HG02973 (cell line): ENCODE measurements around the gene LAMA3.

Experiments used
- ATAC-seq: cut with Tn5 transposase; IDR thresholded peaks from one replicate; pipeline ENCODE4 v1.9.1; 2021; ENCODE audit warnings: moderate library complexity; ENCODE audit not compliant: unreplicated experiment

Gene LAMA3

DNA sequence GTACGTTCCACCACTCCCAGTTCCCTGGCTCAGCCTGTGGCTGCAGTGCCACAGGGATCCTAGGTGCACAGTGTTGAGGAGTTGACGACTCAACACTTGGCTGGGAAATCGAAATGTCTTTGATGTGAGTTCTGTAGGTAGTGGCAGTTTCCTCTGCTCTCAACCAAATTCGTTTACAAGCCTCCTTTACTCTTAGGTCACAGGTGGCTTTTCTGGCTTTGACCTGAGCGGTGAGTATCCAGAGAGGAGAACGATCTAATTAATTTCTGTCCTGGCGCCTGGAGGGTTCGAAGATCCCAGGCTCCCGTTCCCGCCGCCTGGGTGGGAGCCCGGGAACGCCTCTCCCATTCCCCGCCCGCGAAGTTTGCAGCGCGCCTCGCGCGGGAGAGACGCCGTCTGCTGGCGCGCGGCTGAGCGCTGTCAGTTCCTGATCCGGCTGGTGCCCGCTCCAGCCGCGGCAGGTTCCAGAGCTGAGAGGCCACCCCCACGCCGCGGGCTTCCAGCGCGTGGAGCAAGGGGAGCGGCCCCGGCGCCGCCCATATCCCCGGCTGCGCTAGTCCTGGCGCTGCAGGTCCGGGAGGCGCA lies at the start of gene LAMA3:
Gene LAMA3 (plus strand): TSS at position 423 of the 585 bp plus-strand sequence. CDS start 231 bp downstream, outside the sequence.
- no peak for ATAC-seq

DNA sequence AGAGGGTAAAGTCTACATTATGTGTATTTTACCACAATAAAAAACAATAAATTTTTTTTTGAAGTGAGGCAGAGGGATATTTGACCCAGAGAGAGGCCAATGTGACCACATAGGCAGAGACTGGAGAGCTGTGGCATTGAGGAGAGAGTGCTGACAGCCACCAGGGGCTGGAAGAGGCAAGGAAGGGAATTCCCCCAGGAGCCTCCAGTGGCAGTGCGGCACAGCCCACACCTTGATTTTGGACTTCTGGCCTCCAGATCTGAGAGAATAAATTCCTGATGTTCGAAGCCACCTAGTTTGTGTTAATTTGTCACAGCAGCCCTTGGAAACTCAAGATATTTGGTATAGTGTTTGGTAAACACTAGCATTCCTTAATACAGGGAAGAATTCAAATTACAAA lies 49.2 kb upstream of the LAMA3 start:
- ATAC-seq: no peak

DNA sequence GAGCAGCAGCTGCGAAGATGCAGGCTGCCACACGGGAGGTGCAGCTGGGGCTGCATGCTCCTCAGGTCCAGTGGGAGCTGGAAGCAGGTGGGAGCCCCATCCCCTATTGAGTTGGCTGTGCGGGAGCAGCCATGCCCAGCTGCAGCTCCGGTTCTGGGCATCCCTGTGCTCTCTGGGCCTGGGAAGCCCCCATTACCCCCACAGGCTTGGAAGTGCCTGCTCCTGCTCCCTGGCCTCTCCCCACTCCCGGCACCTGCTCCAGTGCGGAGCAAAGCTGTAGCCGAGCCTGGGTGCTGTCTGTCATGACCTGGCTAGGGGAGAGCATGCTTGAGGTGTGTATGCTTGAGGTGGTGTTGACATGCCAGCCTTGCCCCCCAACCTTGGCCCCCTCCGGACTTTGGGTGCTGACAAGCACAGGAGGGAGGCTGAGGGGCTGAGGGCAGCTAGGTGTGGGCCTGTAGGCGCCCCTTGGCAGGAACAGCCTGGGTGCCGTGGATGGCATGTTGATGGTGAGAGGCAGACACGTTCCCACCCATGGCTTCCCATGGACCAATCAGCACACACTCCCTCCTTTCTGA lies 48.0 kb upstream of the LAMA3 start:
- no peak for ATAC-seq

GRCh38 chr18:23641937-23642666 lies 47.2 kb upstream of the LAMA3 start:
- no peak for ATAC-seq

DNA sequence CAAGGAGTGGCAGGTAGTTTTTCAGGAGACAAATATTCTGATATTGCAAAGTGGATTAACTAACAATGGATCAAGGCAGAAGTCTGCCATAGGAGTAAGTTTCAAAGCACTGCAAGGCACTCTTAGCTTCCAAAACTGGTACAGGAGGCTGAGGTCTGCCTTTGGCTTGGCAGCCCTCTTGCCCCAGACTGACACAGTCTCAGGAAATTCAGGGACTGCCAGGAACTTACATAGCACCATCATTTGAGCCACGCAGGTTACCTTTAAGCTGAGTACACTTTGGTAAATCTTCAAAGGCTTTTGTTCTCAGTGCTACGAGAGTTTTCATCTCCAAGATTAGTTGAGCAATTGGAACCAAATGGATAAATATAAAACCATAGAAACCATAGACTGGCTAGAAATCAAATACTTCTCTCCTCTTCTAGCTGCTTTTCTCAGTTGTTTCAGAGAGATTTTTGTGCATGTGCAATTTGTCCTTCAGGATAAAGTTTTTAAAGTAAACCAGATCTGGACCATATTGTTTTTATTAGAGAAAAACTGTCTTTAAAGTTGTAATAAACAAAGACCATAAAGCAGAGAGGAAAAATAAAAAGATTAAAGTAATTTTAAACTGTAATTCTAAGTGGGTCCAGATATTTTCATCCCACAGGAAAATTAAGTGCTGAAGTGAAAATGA lies 45.3 kb upstream of the LAMA3 start:
- no peak for ATAC-seq

DNA sequence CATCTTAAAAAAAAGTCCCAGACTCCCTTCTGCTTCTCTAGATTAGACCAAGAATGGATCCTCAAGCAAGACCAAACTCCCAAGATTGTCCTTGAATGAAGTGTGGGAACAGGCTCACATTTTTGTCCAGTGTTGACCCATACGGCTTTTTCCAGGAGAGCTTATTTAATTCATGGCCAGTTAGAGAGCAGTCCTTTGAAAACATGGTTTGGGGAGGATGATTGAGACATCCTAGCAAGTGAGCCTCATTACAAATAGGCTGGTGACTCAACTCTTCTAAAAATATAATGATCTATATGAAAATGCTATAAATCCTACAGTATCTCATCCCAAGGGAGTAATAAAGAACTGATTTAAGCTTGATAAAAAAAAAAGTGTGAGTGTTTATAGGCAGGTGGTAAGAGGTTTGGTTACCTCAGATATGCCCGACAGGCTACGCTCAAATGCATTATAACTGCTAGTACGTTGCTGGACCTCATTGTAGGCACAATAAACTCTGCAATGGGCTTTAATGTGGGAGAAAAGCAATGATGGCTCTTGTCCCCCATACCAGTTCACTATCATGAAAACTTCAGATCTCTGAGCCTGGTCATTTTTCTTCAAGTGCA lies 43.6 kb upstream of the LAMA3 start:
- no peak for ATAC-seq

- no peak for ATAC-seq
These were observed 43.0 kb upstream of the LAMA3 start for GRCh38 chr18:23646282-23646681.

- no peak for ATAC-seq
These were observed 40.8 kb upstream of the LAMA3 start for GRCh38 chr18:23648456-23648855.

DNA sequence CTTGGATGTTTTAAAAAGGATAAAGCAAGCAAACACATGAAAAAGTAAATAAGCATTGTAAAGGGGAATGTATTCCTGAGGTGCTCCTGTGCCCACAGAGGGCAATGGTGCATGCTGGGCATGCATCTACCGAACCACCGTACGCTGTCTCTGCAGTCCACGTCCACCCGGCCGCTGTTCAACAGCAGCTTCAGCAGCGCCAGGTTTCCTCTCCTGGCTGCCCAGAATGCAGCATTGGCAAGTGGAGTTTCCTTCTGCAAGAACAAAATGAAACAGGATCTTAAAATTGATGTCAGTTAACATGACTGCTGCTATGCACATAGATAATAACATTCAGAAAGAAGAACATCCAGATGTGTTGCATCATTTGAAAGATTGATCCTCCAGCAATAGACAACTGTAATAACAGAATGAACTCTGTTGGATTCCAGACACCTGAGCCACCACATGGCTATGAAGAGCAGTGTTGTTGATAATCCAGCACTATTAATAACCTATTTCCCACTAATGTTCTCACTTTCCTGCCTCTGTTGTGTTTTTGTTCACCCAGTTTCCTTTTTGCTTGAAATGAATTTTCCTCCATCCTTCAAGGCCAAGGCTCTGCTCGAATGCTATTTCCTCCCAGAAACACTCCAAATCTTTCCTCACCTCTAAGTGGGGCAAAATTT lies 40.2 kb upstream of the LAMA3 start:
- ATAC-seq: no peak

DNA sequence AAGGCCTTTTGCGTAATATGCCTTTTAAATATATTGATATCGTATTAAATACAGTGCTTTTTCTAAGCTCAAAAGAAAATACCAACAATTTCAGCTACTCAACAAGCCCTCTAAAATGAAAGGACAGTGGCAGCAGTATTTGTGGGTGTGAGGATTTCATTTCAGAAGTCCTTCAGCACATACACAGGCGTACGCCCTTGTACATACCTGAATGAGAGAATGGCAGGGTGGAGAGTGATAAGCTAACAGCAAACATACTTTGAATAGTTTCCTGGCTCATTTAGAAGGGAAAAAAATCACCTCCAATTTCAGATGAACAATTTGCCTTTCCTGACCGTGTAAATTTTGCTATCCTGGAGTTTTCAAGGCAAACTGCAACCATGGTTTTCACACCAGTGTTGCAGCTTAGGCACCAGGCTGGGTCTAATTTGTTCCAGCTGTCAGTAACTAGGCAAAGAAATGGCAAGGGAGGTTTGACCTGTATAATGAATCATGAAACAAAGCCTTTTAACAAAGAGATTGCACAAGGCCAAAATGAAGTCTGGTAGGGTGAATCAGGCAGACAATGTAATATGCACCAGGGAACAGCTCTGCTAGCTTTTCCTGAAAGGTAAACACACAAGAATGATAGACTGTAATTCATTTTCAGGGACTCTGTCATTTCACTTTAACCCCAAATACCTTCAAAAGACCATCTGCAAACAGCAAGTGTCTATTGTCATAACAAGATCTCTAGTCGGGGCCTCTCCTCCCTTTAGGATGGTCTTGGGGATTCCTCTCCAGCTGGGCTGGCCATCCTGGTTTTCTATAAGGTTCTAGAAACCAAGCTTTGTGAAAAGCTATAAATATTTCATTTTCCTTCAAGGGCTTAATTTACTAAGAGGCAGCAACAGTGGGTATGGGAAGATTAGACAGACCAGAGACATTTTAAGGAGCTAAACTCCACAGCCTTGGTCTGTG lies 38.0 kb upstream of the LAMA3 start:
- no peak for ATAC-seq

DNA sequence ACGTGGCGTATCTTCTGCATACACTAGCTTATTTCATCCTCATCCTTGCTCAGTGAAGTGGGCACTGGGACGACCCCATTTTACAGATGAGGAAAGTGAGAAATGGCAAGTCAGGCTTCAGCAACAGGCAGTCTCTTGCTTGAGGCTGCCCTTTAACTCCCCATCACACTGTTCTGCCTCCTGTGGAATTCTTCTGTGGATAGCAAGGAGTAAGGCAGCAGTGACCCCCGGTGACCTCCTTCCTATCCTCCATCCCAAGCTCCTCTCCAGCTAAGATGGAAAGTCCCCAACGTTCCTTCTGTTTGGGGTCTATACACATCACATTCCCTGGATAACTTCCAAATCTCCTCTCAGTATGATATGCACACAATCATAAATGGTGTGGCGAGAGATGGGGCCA lies 37.0 kb upstream of the LAMA3 start:
- ATAC-seq: no peak

DNA sequence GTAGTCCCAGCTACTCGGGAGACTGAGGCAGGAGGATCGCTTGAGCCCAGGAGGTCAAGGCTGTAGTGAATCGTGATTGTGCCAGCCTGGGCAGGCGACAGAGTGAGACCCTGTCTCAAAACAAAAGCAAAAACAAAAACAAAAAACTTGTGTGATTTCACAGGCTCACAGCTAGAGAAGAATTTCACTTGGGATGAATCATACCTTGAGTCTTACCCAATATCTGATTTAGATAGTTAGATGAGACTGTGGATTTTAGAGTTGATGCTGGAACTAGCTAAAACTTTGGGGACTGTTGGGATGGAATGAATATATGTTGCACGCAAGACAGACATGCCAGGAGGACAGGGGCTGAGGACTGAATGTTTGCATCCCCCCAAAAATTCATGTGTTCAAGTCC lies 31.0 kb upstream of the LAMA3 start:
- ATAC-seq: no peak

- no peak for ATAC-seq
These were observed 27.4 kb upstream of the LAMA3 start for GRCh38 chr18:23661735-23662308.

GRCh38 chr18:23662309-23663263 lies 26.7 kb upstream of the LAMA3 start, which contains the start of gene ANKRD29:
TSS of gene ANKRD29 (minus strand) at chr18:23662911. CDS start at chr18:23662730, 181 bp downstream.
- no peak for ATAC-seq

- ATAC-seq: no peak
These were observed 24.6 kb upstream of the LAMA3 start for GRCh38 chr18:23664674-23665073.

DNA sequence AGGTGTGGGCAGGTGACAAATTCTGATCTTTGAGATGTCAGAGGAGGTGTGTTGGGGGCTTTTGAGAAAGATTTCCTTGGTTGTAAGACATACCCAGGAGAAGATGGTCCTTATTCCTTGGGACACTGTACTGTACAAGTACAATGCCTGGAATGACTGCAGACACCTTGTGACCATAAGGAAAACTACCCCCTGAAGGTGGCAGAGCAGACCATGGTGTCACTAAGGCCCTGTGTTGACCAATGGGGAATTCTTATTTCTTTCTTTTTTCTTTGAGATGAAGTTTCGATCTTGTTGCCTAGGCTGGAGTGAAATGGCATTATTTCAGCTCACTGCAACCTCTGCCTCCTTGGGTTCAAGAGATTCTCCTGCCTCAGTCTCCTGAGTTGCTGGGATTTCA lies 22.1 kb upstream of the LAMA3 start:
- no peak for ATAC-seq

- no peak for ATAC-seq
These were observed 20.5 kb upstream of the LAMA3 start for GRCh38 chr18:23668731-23669130.

DNA sequence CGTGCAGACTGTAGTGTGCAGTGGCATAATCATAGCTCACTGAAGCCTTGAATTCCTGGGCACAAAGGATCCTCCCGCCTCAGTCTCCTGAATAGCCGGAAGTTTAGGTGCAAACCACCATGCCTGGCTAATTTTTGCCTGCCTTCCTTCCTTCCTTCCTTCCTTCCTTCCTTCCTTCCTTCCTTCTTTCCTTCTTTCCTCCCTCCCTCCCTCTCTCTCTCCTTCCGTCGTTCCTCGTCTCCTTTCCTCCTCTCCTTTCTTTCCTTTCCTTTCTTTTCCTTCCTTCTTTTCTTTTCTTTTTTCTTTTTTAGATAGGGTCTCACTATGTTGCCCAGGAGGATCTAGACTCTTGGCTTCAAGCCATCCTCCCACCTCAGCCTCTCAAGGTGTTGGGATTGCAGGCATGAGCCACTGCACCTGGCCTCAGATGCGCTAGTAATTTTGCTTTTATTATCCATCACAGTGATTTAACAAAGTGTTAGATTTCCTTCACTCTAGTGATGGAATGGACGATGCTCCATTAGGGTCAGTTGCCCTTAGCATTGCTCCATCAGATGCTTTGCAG lies 20.0 kb upstream of the LAMA3 start:
- no peak for ATAC-seq
